Activated T-cell treated with anti-CD3 and anti-CD28 coated beads, Interleukin-2, amount 50 U/mL, for 72 hours (primary cell): ENCODE results near the gene IFT20. TPM values are rescaled to one million over a fixed set of nuclear protein-coding genes. Genes with fewer than 3 reads are reported as not detected.

Experiments used
- ATAC-seq, 2 donors: fragments of 150-1000 bp; cut with Tn5 transposase; replicated peaks in 1 of 2; 2 replicates each; pipeline ENCODE4 v1.10.0; 2021; ENCODE audit warnings: moderate library complexity in 2 of 2, mild to moderate bottlenecking in 1 of 2
- DNase-seq, 2 donors: peaks; one replicate each; pipeline ENCODE4 v3.0.0; 2021 to 2022; ENCODE audit warnings: mixed read lengths in 1 of 2
- H3K27ac Mint-ChIP-seq: one replicate; pipeline ENCODE4 v1.8.0; 2022; ENCODE audit warnings: mild to moderate bottlenecking, moderate library complexity, mixed read lengths
- H3K27me3 Mint-ChIP-seq: one replicate; pipeline ENCODE4 v1.8.0; 2022; ENCODE audit warnings: low read depth, mixed read lengths
- H3K36me3 Mint-ChIP-seq, 2 donors: one replicate each; pipeline ENCODE4 v1.8.0; 2022; ENCODE audit warnings: mixed read lengths in 2 of 2, mild to moderate bottlenecking in 1 of 2; ENCODE audit not compliant: insufficient read depth in 2 of 2
- H3K4me1 Mint-ChIP-seq: one replicate; pipeline ENCODE4 v1.8.0; 2022; ENCODE audit warnings: low read depth, mixed read lengths
- H3K4me3 Mint-ChIP-seq, 2 donors: one replicate each; pipeline ENCODE4 v1.8.0; 2022; ENCODE audit warnings: mild to moderate bottlenecking in 2 of 2, mixed read lengths in 2 of 2, moderate library complexity in 2 of 2
- H3K9me3 Mint-ChIP-seq, 2 donors: one replicate each; pipeline ENCODE4 v1.8.0; 2022; ENCODE audit warnings: mixed read lengths in 2 of 2
- total RNA-seq, 2 donors: library from RNA; stranded (reverse); gene quantifications; one replicate each; pipeline ENCODE4 v1.2.3, GENCODE V29; 2022

IFT20 gene
- total RNA-seq, 2 donors from 2014 or later = 31.1 to 31.7 TPM

GRCh38 chr17:28369684-28370034, 34.4 kb upstream of the IFT20 start:
- ATAC-seq = no peak
- no peaks in the 10 kb centered on the region for H3K27me3 Mint-ChIP-seq

GRCh38 chr17:28368915-28369683, 33.8 kb upstream of the IFT20 start:
- Mint-ChIP-seq H3K36me3 (peaks cover 0 to 4% of the 10 kb centered on the region in 2 donors), H3K4me1 (peaks cover 22% of the 10 kb centered on the region), H3K4me3 (no peak overlapping the region), H3K27me3 (no peaks in the 10 kb centered on the region), H3K9me3 (no peaks in the 10 kb centered on the region), H3K27ac (no peak overlapping the region)
- DNase-seq (no peak), ATAC-seq (no peak)

More at GRCh38 chr17:28369684-28370034, 34.4 kb upstream of the IFT20 start:
- Mint-ChIP-seq H3K36me3 (peaks cover 0 to 4% of the 10 kb centered on the region in 2 donors), H3K4me1 (peaks cover 22% of the 10 kb centered on the region), H3K27ac (no peak overlapping the region), H3K4me3 (no peak overlapping the region), H3K9me3 (no peaks in the 10 kb centered on the region)
- DNase-seq = no peak

- no peak for DNase-seq
- H3K9me3 Mint-ChIP-seq = no peaks in the 10 kb centered on the region
These were observed 33.1 kb upstream of the IFT20 start for GRCh38 chr17:28368306-28368831.

GRCh38 chr17:28367641-28368305, 32.5 kb upstream of the IFT20 start:
- Mint-ChIP-seq H3K27ac (no peak overlapping the region), H3K27me3 (no peaks in the 10 kb centered on the region), H3K9me3 (no peaks in the 10 kb centered on the region), H3K4me3 (no peak overlapping the region), H3K4me1 (peaks cover 10% of the 10 kb centered on the region), H3K36me3 (no peaks in the 10 kb centered on the region)
- ATAC-seq (no peak), DNase-seq (no peak)

More at GRCh38 chr17:28368306-28368831, 33.1 kb upstream of the IFT20 start:
- H3K27ac Mint-ChIP-seq = no peak overlapping the region
- no peaks in the 10 kb centered on the region for H3K27me3 Mint-ChIP-seq
- peaks cover 0 to 3% of the 10 kb centered on the region in 2 donors for H3K36me3 Mint-ChIP-seq
- peaks cover 16% of the 10 kb centered on the region for H3K4me1 Mint-ChIP-seq
- no peak for ATAC-seq
- no peak overlapping the region for H3K4me3 Mint-ChIP-seq

GRCh38 chr17:28366605-28367004, 31.3 kb upstream of the IFT20 start:
- Mint-ChIP-seq H3K27me3 (no peaks in the 10 kb centered on the region), H3K36me3 (no peaks in the 10 kb centered on the region), H3K4me1 (peaks cover 6% of the 10 kb centered on the region), H3K9me3 (no peaks in the 10 kb centered on the region), H3K4me3 (no peak overlapping the region), H3K27ac (no peak overlapping the region)
- DNase-seq (no peak), ATAC-seq (no peak)

GRCh38 chr17:28365487-28365886, 30.2 kb upstream of the IFT20 start:
- H3K4me3 Mint-ChIP-seq = no peak overlapping the region
- ATAC-seq = no peak

GRCh38 chr17:28364665-28365363, 29.5 kb upstream of the IFT20 start, which contains the start of gene SEBOX:
TSS of gene SEBOX (minus strand) at chr17:28365199. CDS start at chr17:28365151, 48 bp downstream.
- Mint-ChIP-seq H3K4me3 (no peak within 1 kb of the TSS), H3K4me1 (no peaks in the 10 kb centered on the region), H3K27me3 (no peaks in the 10 kb centered on the region), H3K27ac (no peak within 1 kb of the TSS), H3K9me3 (no peaks in the 10 kb centered on the region), H3K36me3 (peaks cover 0 to 3% of the 10 kb centered on the region in 2 donors)
- ATAC-seq (no peak), DNase-seq (no peak)

More at GRCh38 chr17:28365487-28365886, 30.2 kb upstream of the IFT20 start:
- Mint-ChIP-seq H3K9me3 (no peaks in the 10 kb centered on the region), H3K27ac (no peak overlapping the region), H3K4me1 (no peaks in the 10 kb centered on the region), H3K27me3 (no peaks in the 10 kb centered on the region), H3K36me3 (peaks cover 0 to under 1% of the 10 kb centered on the region in 2 donors)
- DNase-seq = no peak

- Mint-ChIP-seq H3K27me3 (no peaks in the 10 kb centered on the region), H3K4me3 (no peak overlapping the region), H3K27ac (no peak overlapping the region), H3K36me3 (peaks cover 2 to 4% of the 10 kb centered on the region in 2 donors), H3K9me3 (no peaks in the 10 kb centered on the region), H3K4me1 (no peaks in the 10 kb centered on the region)
- DNase-seq (no peak), ATAC-seq (no peak)
These were observed 28.7 kb upstream of the IFT20 start for GRCh38 chr17:28363776-28364650.

- Mint-ChIP-seq H3K36me3 (peaks cover 2 to 4% of the 10 kb centered on the region in 2 donors), H3K9me3 (no peaks in the 10 kb centered on the region), H3K4me3 (no peak overlapping the region), H3K4me1 (peaks cover 6% of the 10 kb centered on the region), H3K27ac (no peak overlapping the region), H3K27me3 (no peaks in the 10 kb centered on the region)
- DNase-seq (no peak), ATAC-seq (no peak)
These were observed 27.9 kb upstream of the IFT20 start for GRCh38 chr17:28363186-28363585.

GRCh38 chr17:28357901-28358197, 22.6 kb upstream of the IFT20 start:
- DNase-seq (no peak), ATAC-seq (no peak)
- Mint-ChIP-seq H3K36me3 (peaks cover 4% of the 10 kb centered on the region in 2 donors), H3K27me3 (no peaks in the 10 kb centered on the region), H3K4me1 (peaks cover 24% of the 10 kb centered on the region), H3K27ac (peak overlapping the region; percentile 100), H3K4me3 (peak overlapping the region; percentile 97 to 99), H3K9me3 (no peaks in the 10 kb centered on the region)

GRCh38 chr17:28357061-28357900, 22.0 kb upstream of the IFT20 start, which contains the start of gene POLDIP2:
TSS of gene POLDIP2 (minus strand) at chr17:28357527. CDS start at chr17:28357448, 79 bp downstream.
- Mint-ChIP-seq H3K9me3 (no peaks in the 10 kb centered on the region), H3K36me3 (peaks cover 4 to 5% of the 10 kb centered on the region in 2 donors), H3K4me3 (peak within 1 kb of the TSS; percentile 97 to 99), H3K27me3 (no peaks in the 10 kb centered on the region), H3K27ac (peak within 1 kb of the TSS; percentile 100), H3K4me1 (peaks cover 24% of the 10 kb centered on the region)
- DNase-seq (peak; percentile 97 to 98), ATAC-seq (peak; percentile 99 to 100)
